HG02588 (cell line): ENCODE data around the gene INTS1.

Experiments used
- ATAC-seq: cut with Tn5 transposase; IDR thresholded peaks from one replicate; pipeline ENCODE4 v1.9.1; 2021; ENCODE audit warnings: mild to moderate bottlenecking, moderate library complexity; ENCODE audit not compliant: unreplicated experiment

The INTS1 gene

GRCh38 chr7:1509226-1509625 lies 5.0 kb upstream of the INTS1 start:
- no peak for ATAC-seq

GRCh38 chr7:1508277-1508758 lies 4.1 kb upstream of the INTS1 start:
- no peak for ATAC-seq

- ATAC-seq: no peak
Observed at GRCh38 chr7:1505731-1506550, 1.8 kb upstream of the INTS1 start.

GRCh38 chr7:1503390-1503789 lies 799 bp downstream of the INTS1 start:
- ATAC-seq: no peak

- no peak for ATAC-seq
Observed at GRCh38 chr7:1502845-1503244, 1.3 kb downstream of the INTS1 start.

GRCh38 chr7:1501487-1502270 lies 2.5 kb downstream of the INTS1 start:
- no peak for ATAC-seq

- ATAC-seq: no peak
Observed at GRCh38 chr7:1500064-1500807, 4.0 kb downstream of the INTS1 start.

GRCh38 chr7:1499367-1500029 lies 4.7 kb downstream of the INTS1 start:
- ATAC-seq: no peak

GRCh38 chr7:1498370-1499305 lies 5.6 kb downstream of the INTS1 start:
- no peak for ATAC-seq

GRCh38 chr7:1497293-1497927 lies 6.8 kb downstream of the INTS1 start:
- ATAC-seq: no peak

GRCh38 chr7:1496531-1497292 lies 7.5 kb downstream of the INTS1 start:
- ATAC-seq: no peak

GRCh38 chr7:1495564-1496242 lies 8.5 kb downstream of the INTS1 start:
- no peak for ATAC-seq

- ATAC-seq: no peak
Observed at GRCh38 chr7:1494866-1495563, 9.2 kb downstream of the INTS1 start.

- no peak for ATAC-seq
Observed at GRCh38 chr7:1494447-1494846, 9.7 kb downstream of the INTS1 start.

GRCh38 chr7:1493571-1493970 lies 10.6 kb downstream of the INTS1 start:
- no peak for ATAC-seq

GRCh38 chr7:1493129-1493528 lies 11.1 kb downstream of the INTS1 start:
- ATAC-seq: no peak

- no peak for ATAC-seq
Observed at GRCh38 chr7:1492640-1493039, 11.5 kb downstream of the INTS1 start.
